Muscle of arm (tissue), 12 donors: ENCODE data around the gene RFC2. TPM values are rescaled to one million over a fixed set of nuclear protein-coding genes. Genes with fewer than 3 reads are reported as not detected.
A peak's percentile ranks its signal among the peaks of the same experiment; 100 is the strongest.
"Not testable (repeated sequence)": the region's sequence is repeated elsewhere in the genome, so short reads cannot be mapped to it uniquely, and the experiment has no call there.

ENCODE experiments used
- DNase-seq: peaks from one replicate; pipeline ENCODE4 v3.0.0-alpha.2; 2013
- polyA plus RNA-seq, 12 donors: library from polyadenylated mRNA; unstranded; fragments of 120-200 nt; gene quantifications; one replicate each; pipeline ENCODE4 v1.2.1, GENCODE V29; 2013; ENCODE audit not compliant: insufficient read length in 12 of 12

Gene RFC2
- polyA plus RNA-seq, 12 donors = 32.0 to 52.5 (median 41.6) TPM; not detected in 1

DNA sequence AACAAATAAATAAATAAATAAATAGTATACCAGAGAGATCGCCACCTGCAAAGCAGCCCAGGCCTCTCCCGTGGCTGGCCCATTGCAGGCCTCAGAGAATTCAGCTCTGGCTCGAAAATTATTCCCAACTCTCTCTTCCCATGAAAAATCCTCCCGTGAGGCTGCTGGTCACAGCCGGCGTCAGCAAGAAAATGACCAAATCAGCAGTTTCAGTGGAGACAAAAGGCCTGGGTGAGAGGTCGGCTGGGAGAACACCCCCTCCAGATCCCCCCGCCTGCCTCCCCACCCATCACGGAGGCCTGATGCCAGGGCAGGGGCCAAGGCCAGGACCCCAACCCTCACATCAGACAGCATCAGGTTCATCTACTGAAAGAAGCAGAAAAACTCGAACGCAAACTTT lies 31.9 kb upstream of the RFC2 start:
- DNase-seq = no peak

- no peak for DNase-seq
Measured at GRCh38 chr7:74284781-74285259, 30.6 kb upstream of the RFC2 start.

DNA sequence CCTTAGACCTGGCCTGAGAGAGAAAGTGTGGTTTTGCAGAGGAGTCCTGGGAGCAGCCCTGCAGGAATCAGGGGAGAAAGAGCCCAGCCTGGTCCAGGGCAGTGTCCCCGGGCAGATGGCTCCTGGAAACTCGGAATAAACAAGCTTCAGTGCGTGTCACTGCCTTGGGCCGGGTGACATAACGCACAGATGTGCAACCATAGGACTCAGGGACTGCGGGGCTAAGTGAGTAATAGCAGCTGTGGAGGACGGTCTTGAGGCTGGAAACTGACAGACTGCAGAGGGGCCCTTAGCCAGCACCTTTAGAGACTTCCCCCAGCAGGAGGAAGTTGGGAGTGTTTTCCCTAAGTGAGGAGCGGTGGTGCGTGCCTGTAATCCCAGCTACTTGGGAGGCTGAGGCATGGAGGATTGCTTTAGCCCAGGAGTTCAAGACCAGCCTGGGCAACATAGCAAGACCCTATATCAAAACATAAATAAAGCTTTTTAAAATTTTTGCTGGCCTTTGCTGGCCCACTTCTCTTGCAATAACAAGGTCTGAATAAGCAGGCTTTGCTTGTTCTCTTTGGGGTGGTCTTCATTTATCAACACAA lies 29.8 kb upstream of the RFC2 start:
- DNase-seq = no peak

GRCh38 chr7:74282748-74283459 lies 28.7 kb upstream of the RFC2 start:
- no peak for DNase-seq

- no peak for DNase-seq
Measured at GRCh38 chr7:74280985-74281384, 26.8 kb upstream of the RFC2 start.

- DNase-seq = no peak
Measured at GRCh38 chr7:74277636-74278035, 23.4 kb upstream of the RFC2 start.

DNA sequence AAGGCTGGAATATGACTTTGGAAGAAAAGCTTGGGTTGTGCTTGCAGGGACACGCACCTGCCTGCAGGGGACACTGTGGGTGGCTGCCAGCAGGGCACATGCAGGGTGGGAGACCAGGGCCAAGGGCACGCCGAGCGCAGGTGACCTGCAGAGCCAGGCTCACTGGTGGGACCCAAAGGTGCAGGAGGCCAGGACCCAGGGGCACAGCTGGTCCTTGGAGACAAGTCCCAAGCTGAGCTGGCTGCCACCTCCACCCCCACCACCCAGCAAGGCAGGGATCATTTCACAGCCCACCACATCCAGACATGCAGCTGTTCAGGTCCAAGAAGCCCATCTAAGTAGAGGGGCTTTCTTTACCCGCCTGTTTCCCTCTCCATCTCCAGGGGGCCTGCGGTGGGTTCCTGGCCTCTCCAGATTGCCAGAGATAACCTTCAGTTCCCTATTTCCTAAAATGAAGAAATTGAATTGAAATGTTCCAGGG lies 21.2 kb upstream of the RFC2 start:
- DNase-seq = no peak

- peak; percentile 57 for DNase-seq
Measured at GRCh38 chr7:74272305-74273038, 18.3 kb upstream of the RFC2 start.

DNA sequence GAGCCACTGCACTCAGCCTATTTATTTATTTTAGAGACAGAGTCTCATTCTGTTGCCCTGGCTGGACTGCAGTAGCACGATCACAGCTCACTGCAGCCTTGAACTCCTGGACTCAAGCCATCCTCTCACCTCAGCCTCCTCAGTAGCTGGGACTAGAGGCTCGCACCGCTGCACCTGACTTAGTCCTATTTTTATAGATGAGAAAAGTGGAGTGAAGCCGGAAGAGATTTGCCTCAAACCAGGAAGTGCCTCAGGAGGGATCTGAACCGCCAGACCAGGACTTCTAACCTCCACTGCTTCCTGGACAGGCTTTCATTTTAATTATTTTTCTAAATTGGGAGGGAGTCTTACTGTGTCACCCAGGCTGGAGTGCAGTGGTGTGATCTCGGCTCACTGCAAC lies 17.5 kb upstream of the RFC2 start:
- DNase-seq = no peak

GRCh38 chr7:74269757-74270277 lies 15.6 kb upstream of the RFC2 start:
- DNase-seq = peak; percentile 73

DNA sequence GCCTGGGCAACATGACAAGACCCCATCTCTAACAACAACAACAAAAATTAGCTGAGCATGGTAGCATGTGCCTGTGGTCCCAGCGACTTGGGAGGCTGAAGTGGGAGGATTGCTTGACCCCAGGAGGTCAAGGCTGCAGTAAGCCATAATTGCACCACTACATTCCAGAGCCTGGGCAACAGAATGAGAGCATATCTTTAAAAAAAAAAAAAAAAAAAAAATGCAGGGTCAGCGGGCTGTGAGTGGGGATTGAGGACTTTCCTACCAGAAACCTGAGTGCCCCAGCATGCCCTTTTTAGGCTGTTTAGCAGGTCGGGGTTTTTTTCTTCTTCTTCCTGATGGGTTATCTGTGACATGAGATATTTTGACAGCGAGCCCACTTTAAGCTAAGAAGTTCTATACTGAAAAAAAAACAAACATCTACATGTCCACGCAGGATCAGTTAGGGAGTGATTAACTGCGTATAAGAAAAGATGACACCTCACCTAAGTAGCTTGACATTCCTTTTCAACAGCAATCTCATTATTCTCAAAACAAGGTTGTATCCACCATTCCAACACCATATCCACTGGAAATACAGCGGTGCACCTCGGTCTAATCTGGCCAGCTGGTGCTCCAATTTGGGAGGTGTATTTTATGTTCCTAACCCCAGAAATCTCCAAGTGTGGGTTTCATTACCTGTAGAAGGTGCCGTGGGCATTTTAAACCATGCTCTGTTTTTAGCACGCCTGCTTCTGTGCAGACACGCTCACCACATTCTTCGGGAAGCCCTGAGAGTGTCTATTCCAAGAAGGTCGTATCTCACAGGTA lies 13.8 kb upstream of the RFC2 start:
- DNase-seq = no peak

DNA sequence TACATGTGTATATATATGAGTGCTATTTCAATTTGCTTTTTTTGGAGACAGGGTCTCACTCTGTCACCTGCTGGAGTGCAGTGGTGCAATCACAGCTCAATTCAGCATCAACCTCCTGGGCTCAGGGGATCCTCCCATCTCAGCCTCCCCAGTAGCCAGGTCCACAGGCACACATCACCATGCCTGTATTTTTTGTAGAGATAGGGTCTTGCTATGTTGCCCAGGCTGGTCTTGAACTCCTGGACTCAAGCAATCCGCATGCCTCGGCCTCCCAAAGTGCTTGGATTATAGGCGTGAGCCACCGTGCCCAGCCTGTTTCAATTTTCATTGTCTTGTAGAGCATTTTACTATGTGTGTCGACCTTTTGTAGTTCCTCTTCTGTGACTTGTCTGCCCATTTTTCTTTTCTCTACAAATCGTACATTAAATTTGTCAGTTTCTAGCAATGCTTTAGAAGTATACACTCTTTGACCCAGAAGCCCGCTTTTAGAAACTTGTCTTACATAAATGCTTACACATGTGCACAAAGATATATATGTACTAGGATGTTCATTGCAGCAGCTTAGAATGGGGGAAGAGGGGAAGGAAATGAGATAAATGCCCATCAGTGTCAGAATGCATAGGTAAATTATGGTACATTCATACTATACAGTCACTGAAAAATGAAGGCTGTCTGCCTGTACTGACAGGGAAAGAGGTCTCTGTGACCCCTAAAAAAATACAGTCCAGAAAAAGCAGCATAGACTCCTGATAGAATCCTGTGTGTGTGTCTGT lies 12.2 kb upstream of the RFC2 start:
- no peak for DNase-seq

GRCh38 chr7:74263399-74264120 lies 9.4 kb upstream of the RFC2 start:
- DNase-seq = no peak

GRCh38 chr7:74262639-74263398 lies 8.6 kb upstream of the RFC2 start:
- no peak for DNase-seq

- no peak for DNase-seq
Measured at GRCh38 chr7:74258639-74259038, 4.4 kb upstream of the RFC2 start.

- DNase-seq = no peak
Measured at GRCh38 chr7:74256491-74257408, 2.6 kb upstream of the RFC2 start.

- DNase-seq = not testable (repeated sequence)
Measured at GRCh38 chr7:74255461-74255860, 1.3 kb upstream of the RFC2 start.

DNA sequence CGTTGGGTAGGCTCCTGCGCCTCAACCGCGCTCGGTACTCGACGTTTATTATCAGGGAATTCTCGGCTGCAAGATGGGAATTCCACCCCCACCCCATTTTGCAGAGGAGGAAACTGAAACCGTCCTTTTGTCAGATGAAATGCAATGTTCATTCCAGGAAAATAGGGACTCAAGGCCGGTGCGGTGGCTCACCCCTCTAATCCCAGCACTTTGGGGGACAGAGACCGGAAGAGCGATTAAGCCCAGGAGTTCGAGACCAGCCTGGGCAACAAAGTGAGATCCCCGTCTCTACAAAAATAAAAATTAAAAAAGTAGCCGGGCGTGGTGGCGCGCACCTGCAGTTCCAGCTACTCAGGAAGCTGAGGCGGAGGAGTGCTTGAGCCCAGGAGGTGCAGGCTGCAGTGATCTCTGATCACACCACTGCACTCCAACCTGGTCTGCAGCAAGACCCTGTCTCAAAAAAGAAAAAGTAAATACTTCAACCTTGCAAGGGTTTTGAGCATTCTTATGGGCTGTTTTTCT lies 720 bp upstream of the RFC2 start:
- no peak for DNase-seq
